DMS114 treated with DMSO at 0.1 percent for 48 hours (cell line): Measurements from ENCODE around the gene HERPUD2.
A peak's percentile ranks its signal among the peaks of the same experiment; 100 is the strongest.
"Not testable (repeated sequence)": the region's sequence is repeated elsewhere in the genome, so short reads cannot be mapped to it uniquely, and the experiment has no call there.

Experiments used
- DNase-seq: peaks from one replicate; lab custom pipeline; 2025; ENCODE audit not compliant: unreplicated experiment; lab: John Stamatoyannopoulos, UW

Gene HERPUD2

DNA sequence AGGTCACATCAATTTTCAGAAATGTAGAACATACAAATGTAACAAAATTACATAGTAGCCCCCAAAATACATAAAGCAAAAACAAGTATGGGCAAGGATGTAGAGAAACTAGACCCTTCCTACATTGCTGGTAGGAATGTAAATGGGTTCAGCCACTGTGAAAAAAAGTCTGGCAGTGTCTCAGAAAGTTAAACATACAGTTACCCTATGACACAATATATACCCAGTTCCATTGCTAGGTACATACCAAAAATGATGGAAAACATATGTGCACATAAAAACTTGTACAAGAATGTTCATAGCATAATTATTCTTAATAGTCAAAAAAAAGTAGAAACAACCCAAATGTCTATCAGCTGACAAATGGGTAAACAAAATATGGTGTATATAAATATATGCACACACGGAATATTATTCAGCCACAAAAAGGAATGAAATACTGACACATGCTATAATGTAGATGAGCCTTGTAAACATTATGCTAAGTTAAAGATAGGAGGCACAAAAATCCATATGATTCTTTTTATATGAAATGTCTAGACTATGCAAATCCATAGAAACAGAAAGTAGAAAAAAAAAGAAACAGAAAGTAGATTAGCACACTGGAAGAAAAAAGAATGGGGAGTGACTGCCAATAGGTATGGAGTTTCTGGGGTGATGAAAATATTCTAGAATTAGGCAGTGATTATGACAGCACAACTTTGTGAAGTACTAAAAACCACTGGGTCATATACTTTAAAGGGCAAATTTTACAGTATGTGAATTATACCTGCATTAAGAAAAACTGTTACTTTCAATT lies 13.5 kb downstream of the HERPUD2 start:
- DNase-seq = no peak

- DNase-seq = no peak
Measured at GRCh38 chr7:35680403-35681013, 14.4 kb downstream of the HERPUD2 start.

GRCh38 chr7:35677582-35678356 lies 17.2 kb downstream of the HERPUD2 start:
- DNase-seq = no peak

- no peak for DNase-seq
Measured at GRCh38 chr7:35676211-35676610, 18.7 kb downstream of the HERPUD2 start.

- DNase-seq = no peak
Measured at GRCh38 chr7:35670856-35671569, 23.9 kb downstream of the HERPUD2 start.

DNA sequence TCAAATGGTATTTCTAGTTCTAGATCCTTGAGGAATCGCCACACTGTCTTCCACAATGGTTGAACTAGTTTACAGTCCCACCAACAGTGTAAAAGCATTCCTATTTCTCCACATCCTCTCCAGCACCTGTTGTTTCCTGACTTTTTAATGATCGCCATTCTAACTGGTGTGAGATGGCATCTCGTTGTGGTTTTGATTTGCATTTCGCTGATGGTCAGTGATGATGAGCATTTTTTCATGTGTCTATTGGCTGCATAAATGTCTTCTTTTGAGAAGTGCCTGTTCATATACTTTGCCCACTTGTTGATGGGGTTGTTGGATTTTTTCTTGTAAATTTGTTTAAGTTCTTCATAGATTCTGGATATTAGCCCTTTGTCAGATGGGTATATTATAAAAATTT lies 34.5 kb downstream of the HERPUD2 start:
- DNase-seq = not testable (repeated sequence)

DNA sequence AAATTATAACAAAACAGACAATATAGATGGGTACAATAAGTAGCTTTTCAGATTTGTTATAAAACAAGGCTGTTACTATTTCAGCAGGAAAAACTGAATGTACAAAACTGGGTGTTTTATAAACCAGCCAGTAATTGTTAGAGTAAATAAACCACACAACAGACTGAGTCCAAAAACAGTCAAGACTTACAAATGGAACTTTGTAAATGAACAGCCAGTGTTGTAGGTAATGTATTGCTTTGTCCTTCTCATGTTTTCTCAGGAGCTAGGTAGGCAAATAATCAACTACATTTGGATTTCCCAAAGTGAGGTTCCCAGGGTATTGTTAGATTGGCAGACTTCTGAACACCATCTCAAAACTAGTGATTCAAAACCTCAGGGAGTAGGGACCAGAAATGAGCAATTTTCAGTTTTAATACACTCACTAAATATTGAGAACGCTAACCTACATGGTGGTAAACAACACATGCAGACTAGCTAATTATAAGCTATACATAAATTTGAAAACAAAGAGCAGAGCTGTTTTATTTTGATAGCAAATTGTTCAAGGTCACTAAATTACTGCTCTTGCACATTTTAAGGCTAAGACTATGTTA lies 36.2 kb downstream of the HERPUD2 start:
- DNase-seq = no peak

DNA sequence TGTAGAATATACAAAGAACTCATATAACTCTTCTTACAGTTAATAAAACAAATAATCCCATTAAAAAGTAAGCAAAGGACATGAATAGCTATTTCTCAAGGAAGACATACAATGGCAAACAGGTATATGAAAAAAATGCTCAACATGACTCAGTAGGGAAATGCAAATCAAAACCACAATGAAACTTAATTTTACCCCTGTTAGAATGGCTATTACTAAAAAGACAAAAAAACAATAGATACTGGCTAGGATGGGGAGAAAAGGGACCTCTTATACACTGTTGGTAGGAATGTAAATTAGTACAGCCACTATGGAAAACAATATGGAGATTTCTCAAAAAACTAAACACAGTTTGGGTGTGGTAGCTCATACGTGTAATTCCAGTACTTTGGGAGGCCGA lies 37.8 kb downstream of the HERPUD2 start:
- DNase-seq = no peak

DNA sequence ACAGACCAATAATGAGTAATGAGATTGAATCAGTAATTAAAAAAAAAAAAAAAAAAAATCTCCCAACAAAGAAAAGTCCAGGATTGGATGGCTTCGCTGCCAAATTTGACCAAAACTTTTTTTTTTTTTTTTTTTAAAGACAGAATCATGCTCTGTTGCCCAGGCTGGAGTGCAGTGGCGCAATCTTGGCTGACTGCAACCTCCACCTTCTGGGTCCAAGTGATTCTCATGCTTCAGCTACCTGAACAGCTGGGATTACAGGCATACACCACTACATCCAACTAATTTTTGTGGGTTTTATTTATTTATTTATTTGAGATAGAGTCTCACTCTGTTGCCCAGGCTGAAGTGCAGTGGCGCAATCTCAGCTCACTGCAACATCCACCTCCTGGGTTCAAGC lies 40.4 kb downstream of the HERPUD2 start:
- DNase-seq = not testable (repeated sequence)

DNA sequence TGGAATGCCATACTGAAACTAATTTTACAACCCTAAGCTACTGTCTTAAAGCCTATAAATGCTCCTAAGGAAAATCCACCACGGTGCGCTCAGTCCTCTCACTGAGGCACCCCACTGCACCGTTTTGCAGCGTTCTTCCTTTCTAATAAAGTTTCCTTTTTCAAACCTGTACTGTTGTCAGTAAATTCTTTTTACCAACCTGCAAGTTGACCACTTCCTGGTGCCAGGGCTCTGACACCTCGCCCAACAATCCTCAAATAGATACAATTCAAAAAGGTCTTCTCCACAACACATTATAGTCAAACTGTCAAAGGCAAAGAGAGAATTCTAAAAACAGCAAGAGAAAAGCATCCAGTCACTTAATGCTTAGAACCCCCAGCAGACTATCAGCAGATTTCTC lies 42.8 kb downstream of the HERPUD2 start:
- DNase-seq = no peak

DNA sequence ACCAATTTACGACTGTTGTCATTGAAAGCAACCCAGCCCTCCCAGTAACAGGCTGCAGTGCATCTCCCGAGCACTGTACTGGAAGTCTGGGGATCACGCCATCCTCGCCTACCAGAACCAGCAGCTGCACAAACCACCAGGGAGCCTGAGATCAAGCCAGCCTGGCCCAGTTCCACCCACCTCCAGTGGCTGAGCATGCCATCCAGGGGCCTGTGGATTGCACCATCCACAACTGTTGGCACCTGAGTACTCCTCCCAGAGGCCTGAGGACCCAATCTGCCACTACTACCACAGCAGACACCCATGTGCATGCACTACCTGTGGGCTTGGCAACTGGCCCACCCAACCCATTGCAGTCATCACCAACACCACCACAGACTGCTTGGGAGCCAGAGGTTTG lies 44.2 kb downstream of the HERPUD2 start:
- DNase-seq = no peak

- no peak for DNase-seq
Measured at GRCh38 chr7:35649711-35650110, 45.2 kb downstream of the HERPUD2 start.

GRCh38 chr7:35648367-35648766 lies 46.6 kb downstream of the HERPUD2 start:
- no peak for DNase-seq

GRCh38 chr7:35647171-35647574 lies 47.8 kb downstream of the HERPUD2 start:
- DNase-seq = no peak

- no peak for DNase-seq
Measured at GRCh38 chr7:35646289-35647023, 48.5 kb downstream of the HERPUD2 start.

DNA sequence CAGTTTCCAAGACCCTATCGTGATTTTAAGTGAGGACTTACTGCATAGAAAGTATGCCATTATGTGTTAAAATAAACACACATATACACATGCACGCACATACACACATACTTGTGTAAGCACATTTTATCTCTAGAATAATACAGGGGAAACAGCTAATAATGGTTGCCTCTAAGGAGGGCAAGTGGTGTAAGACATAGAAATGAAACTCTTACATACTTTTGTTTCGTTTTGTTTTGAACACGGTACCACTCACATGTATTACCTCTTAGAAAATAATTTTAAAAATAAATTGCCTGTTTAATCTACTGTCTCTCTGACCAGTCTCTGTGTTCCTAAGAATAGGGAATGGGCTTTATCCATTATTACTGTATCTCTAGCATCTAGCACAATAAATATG lies 49.2 kb downstream of the HERPUD2 start:
- no peak for DNase-seq

DNA sequence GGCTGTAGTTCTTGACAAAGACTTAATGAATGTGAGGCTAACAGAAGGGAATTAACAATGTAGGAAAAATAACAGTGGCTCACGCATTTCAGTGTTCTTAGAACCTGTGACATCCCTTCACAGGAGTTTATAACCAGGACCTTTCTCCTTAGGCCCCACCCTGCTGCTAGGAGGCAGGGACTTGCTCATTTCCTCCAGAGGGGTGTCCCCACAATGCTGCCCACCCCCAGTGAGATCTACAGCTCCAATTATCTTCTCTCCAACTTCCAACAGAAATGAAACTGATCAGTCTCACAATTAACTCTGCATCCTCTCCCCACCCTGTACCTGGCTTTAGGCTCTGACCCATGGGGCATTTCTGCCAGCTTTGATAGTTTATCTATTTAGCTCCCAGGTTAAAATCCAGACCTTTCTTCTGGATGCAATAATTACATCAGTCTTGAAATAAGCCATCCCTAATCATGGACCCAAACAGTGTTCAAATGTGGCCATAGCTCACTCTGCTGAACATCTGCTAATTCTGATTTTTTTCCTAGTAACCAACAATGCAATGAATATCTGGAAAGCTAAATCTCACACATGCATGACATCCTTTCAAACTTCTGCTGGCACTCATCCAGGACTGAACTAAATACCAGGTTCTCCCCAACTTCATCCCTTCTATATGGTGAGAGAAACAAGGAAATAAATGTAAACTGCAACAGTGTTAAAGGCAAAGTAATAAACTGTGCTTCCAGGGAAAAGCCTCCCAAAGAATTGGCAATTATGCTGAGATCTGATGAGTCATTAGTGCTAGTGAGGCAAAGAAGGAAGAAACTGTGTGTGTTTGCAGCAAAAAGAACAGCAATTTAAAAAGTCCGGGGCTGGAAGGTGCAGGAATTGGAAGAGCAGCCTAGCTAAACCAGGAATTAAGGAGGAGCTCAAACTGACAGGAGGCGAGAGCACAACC lies 64.6 kb downstream of the HERPUD2 start:
- no peak for DNase-seq

DNA sequence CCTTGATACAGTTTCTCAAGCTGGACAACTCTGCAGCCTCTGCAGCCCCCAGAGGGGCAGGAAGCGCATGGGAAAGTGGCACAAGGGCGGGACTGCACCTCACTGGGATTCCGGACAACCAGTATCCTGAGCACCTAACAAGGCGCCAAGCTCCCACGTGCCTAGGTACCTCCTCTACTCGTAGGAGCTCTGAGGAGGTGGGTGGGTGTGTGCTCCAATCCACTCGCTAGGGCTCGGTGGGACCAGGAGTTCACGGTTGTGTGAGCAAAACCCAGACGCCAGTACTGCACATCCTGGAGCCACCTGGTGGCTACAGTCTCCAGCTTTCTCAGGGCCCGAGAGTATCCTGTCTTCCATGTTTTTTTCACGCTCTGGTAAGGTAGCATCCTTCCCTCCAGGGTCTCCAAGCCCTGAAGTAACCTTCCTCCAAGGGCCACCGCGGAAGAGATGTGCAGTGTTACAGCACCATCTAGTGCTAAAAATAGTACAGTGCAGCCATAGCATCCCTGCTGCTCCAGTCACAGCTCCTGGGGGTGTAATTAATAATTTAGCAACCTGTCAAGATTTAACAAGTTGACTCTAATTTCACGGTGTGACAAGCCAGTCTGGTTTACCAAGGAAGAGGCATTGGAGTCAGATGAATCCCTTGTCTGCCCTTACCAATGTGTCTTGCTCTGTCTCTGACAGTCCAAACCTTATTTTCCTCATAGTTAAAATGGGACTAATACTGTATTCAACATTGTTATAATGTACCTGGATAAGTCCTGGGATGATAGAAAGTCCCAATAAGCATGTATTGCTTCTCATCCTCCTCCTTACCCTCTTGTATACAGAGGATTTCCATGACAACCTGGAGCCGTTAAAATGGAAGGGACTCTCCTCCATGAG lies 70.4 kb downstream of the HERPUD2 start:
- DNase-seq = peak; percentile 53
